GM12878 (cell line): ENCODE results near the gene TCF7L2. TPM values are rescaled to one million over a fixed set of nuclear protein-coding genes. Genes with fewer than 3 reads are reported as not detected.

Source experiments
- ATAC-seq: fragments of 200-7000 bp; cut with Tn5 transposase; 3 replicates; pipeline ENCODE4 v1.9.1; 2020; ENCODE audit warnings: mild to moderate bottlenecking, moderate library complexity
- BruUV-seq: library from RNA; stranded (reverse); fragments of 400-500 nt; replicated peaks from 2 replicates; lab custom pipeline; 2021; lab: Mats Ljungman, UMichigan
- CTCF ChIA-PET: fragments of 300-600 bp; sonication (Branson Sonifier 250); formaldehyde crosslinking; extraction: SDS; loops from one replicate; lab custom pipeline; 2021; ENCODE audit warnings: inconsistent platforms; lab: Yijun Ruan, JAX
- POLR2A ChIA-PET: fragments of 350-600 bp; formaldehyde crosslinking; extraction: SDS; loops from one replicate; lab custom pipeline; 2021; ENCODE audit warnings: inconsistent platforms; lab: Charles Lee
- RAD21 ChIA-PET: fragments of 300-600 bp; sonication (Branson Sonifier 250); formaldehyde crosslinking; loops from one replicate; lab custom pipeline; 2023; ENCODE audit warnings: antibody characterized with exemption; ENCODE audit not compliant: unreplicated experiment; lab: Charles Lee
- SMC1A ChIA-PET: fragments of 300-600 bp; sonication (Branson Sonifier 250); formaldehyde crosslinking; loops from one replicate; lab custom pipeline; 2023; ENCODE audit not compliant: unreplicated experiment, uncharacterized antibody; lab: Charles Lee
- DNase-seq: peaks from one replicate; pipeline ENCODE4 v3.0.0-alpha.2; 2011; ENCODE audit warnings: low read depth, low spot score
- FAIRE-seq: peaks from 3 replicates; lab custom pipeline; 2011; peaks lifted over from hg19 to GRCh38; lab: Jason Lieb, UNC
- H2AFZ ChIP-seq: 2 replicates; pipeline ENCODE4 v1.6.0; 2011; ENCODE audit warnings: low read depth, low read length, control low read depth; ENCODE audit not compliant: control insufficient read depth
- H3K27ac ChIP-seq: 2 replicates; pipeline ENCODE4 v1.5.1; 2011; ENCODE audit warnings: control low read depth; ENCODE audit not compliant: control insufficient read depth, insufficient read depth
- H3K27me3 ChIP-seq, 2 experiments: replicated peaks in 1 of 2; 2 replicates each; pipeline versions ENCODE4 v1.6.0 to v1.6.1; 2011; ENCODE audit warnings: low read length in 1 of 2; ENCODE audit not compliant: control insufficient read depth in 2 of 2, insufficient read depth in 2 of 2
- H3K36me3 ChIP-seq, 2 experiments: 2 replicates each; pipeline ENCODE4 v1.5.1; 2011; ENCODE audit warnings: low read length in 1 of 2; ENCODE audit not compliant: control insufficient read depth in 2 of 2, insufficient read depth in 2 of 2
- H3K4me1 ChIP-seq: 2 replicates; pipeline ENCODE4 v1.6.1; 2011; ENCODE audit warnings: mild to moderate bottlenecking, low read length, moderate library complexity, mixed read lengths; ENCODE audit not compliant: control insufficient read depth, insufficient read depth
- H3K4me2 ChIP-seq: 2 replicates; pipeline ENCODE4 v1.6.0; 2011; ENCODE audit warnings: control low read depth; ENCODE audit not compliant: control insufficient read depth, insufficient read depth
- H3K4me3 ChIP-seq: fragments of 200-600 bp; sonication (generic); 2 replicates; pipeline ENCODE4 v1.5.1; 2016
- H3K79me2 ChIP-seq: 2 replicates; pipeline ENCODE4 v1.6.0; 2011; ENCODE audit warnings: low read length; ENCODE audit not compliant: control insufficient read depth, insufficient read depth
- H3K9ac ChIP-seq: 2 replicates; pipeline ENCODE4 v1.8.0; 2011; ENCODE audit warnings: low read length, control low read depth, mixed read lengths; ENCODE audit not compliant: control insufficient read depth, insufficient read depth
- H3K9me3 ChIP-seq: replicated peaks from 3 replicates; pipeline ENCODE4 v1.5.1; 2011; ENCODE audit warnings: mild to moderate bottlenecking, low read length; ENCODE audit not compliant: control insufficient read depth, insufficient read depth
- H4K20me1 ChIP-seq: 2 replicates; pipeline ENCODE4 v1.6.0; 2011; ENCODE audit not compliant: control insufficient read depth, insufficient read depth
- CHD4 ChIP-seq: fragments of 200-600 bp; sonication (generic); IDR thresholded peaks from 2 replicates; pipeline ENCODE4 v1.6.1; 2016; ENCODE audit warnings: mild to moderate bottlenecking
- ESRRA ChIP-seq: IDR thresholded peaks from 2 replicates; pipeline ENCODE4 v1.6.1; 2012; ENCODE audit warnings: mild to moderate bottlenecking, low read length, improper control_type of control experiment
- FOS ChIP-seq: IDR thresholded peaks from 3 replicates; pipeline ENCODE4 v1.6.1; 2011; ENCODE audit warnings: borderline replicate concordance; ENCODE audit not compliant: insufficient read length; ENCODE audit errors: extremely low read depth
- KDM1A ChIP-seq: fragments of 200-600 bp; sonication (generic); IDR thresholded peaks from 2 replicates; pipeline ENCODE4 v1.6.1; 2016; ENCODE audit warnings: borderline replicate concordance
- SP1 ChIP-seq: IDR thresholded peaks from one replicate; pipeline ENCODE4 v1.6.1; 2011; ENCODE audit warnings: low read depth, low read length
- SUPT20H ChIP-seq: IDR thresholded peaks from 2 replicates; pipeline ENCODE4 v1.6.1; 2011; ENCODE audit warnings: low read depth, mild to moderate bottlenecking, low read length, moderate library complexity, borderline replicate concordance; ENCODE audit not compliant: control insufficient read depth
- WGBS: methylation state at CpG from one replicate; pipeline ENCODE4 v1.1.6; 2016; ENCODE audit warnings: low lambda C conversion rate; ENCODE audit not compliant: insufficient replicate concordance, insufficient coverage; ENCODE audit errors: missing lambda C conversion rate; 5-methylcytosine and 5-hydroxymethylcytosine counted together
- in situ Hi-C: fragments of 300-500 bp; cut with MboI; formaldehyde crosslinking; loops from 9 replicates; pipeline ENCODE4 v1.14.3; 2018; ENCODE audit warnings: mixed read lengths
- intact Hi-C: fragments of 100-400 bp; cut with micrococcal nuclease; formaldehyde crosslinking; loops from one replicate; pipeline ENCODE4 v1.14.2; 2022; ENCODE audit not compliant: unreplicated experiment
- polyA plus RNA-seq, 11 experiments: library from polyadenylated mRNA; depleted of rRNA in 4 of 11; unstranded in 6 of 11; stranded (reverse) in 5 of 11; fragments of >200 nt; fragmentation: Nextera tagmentation in 4 of 11; fragmentation: Illumina TruSeq in 1 of 11; extraction: Ambion mirVana in 4 of 11; extraction: Trizol in 1 of 11; gene quantifications; 1 replicate in 1 of 11; 2 replicates in 10 of 11; pipeline versions ENCODE4 v1.2.1 to v1.2.3, GENCODE V29; 2011 to 2016; ENCODE audit warnings: inconsistent platforms in 2 of 11, missing spikeins in 2 of 11, low read depth in 1 of 11
- total RNA-seq, 4 experiments: library from RNA; depleted of rRNA in 3 of 4; stranded (reverse); fragments of >200 nt in 3 of 4; fragmentation: Illumina TruSeq in 1 of 4; extraction: Trizol in 1 of 4; gene quantifications; 2 replicates each; pipeline versions ENCODE4 v1.2.1 to v1.2.3, GENCODE V29; 2013 to 2021
- TF ChIP-seq, protein P1 (sequence below): fragments of 450-650 bp; IDR thresholded peaks from 2 replicates; pipeline ENCODE4 v1.6.1; 2017; ENCODE audit warnings: antibody characterized with exemption, mild to moderate bottlenecking, moderate library complexity
- TF ChIP-seq, protein P2 (sequence below): fragments of 450-650 bp; IDR thresholded peaks from 2 replicates; pipeline ENCODE4 v1.6.1; 2017; ENCODE audit warnings: low read depth, mild to moderate bottlenecking, moderate library complexity
- TF ChIP-seq, protein P3 (sequence below): IDR thresholded peaks from 2 replicates; pipeline ENCODE4 v1.6.1; 2012; ENCODE audit warnings: mild to moderate bottlenecking, low read depth, low read length

TCF7L2 gene
- total and polyA plus RNA-seq, 10 of the 15 experiments (the other 5 are each of a cell fraction or from before 2014, with no cell fraction given) = 0.02 to 1.1 (median 0.35) TPM; not detected in 4

DNA sequence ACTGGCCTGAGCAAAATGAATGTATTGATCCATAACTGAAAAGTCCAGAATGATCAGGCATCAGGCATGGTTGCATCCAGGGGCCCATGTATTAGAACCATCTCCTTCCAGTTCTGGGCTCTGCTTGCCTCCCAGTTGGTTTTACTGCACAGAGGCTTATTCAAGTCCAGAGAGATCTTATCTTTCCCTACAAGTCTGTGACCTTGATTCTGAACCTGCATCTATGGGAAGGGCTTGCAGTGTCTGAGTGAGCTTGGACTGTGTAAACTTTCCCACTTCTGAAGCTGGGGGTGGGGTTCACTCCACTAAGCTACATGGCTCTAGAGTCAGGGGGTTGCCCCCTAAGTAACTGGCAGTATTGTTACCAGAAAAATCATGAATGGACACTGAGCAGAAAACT, 136.2 kb downstream of the TCF7L2 start (continued):
- no peak for TF ChIP-seq SUPT20H
- TF ChIP-seq CHD4 = no peak
- TF ChIP-seq, protein P1, sequence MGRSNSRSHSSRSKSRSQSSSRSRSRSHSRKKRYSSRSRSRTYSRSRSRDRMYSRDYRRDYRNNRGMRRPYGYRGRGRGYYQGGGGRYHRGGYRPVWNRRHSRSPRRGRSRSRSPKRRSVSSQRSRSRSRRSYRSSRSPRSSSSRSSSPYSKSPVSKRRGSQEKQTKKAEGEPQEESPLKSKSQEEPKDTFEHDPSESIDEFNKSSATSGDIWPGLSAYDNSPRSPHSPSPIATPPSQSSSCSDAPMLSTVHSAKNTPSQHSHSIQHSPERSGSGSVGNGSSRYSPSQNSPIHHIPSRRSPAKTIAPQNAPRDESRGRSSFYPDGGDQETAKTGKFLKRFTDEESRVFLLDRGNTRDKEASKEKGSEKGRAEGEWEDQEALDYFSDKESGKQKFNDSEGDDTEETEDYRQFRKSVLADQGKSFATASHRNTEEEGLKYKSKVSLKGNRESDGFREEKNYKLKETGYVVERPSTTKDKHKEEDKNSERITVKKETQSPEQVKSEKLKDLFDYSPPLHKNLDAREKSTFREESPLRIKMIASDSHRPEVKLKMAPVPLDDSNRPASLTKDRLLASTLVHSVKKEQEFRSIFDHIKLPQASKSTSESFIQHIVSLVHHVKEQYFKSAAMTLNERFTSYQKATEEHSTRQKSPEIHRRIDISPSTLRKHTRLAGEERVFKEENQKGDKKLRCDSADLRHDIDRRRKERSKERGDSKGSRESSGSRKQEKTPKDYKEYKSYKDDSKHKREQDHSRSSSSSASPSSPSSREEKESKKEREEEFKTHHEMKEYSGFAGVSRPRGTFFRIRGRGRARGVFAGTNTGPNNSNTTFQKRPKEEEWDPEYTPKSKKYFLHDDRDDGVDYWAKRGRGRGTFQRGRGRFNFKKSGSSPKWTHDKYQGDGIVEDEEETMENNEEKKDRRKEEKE = no peak
- TF ChIP-seq SP1 = no peak
- no peak for TF ChIP-seq ESRRA

DNA sequence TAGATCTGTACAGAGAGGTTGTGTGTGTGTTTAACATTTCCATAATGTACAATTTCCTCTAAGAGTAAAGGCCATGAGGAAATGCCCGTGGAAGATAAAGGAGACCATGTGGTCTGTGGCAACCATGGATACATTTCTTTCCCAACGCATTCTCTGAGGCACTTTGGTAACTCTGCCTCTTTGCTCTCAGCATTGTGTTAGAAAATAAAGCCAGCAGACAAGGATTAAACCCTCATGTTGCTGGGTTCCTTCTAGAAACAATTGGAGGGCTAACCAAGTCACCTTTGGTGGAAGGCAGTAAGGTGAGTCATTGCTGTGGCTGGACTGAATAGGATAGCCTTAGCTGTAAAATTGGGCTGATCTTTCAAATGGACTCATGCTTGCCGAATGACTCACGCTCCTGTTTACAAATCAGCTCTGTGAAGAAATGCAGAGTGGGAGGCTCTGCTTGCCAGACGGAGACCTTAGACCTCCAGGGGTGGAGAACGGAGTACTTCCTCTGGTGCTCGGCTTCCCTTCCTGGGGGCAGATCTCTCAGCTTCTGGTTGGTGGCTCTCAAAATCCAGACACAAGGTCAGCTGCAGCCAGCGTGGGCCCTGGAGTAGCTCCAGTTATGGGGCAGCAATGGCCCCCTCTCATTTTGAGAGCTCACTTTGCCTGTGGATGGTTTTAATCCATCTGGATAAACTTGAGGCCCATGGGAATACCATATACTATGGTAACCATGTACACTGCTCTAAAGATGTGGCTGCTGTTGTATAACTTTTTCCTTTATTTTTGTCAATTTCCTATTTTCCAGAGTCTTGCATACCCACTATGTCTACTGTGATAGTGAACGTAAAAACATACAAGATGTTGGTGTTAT, 137.3 kb downstream of the TCF7L2 start:
- in situ Hi-C loops = no loop called here
- intact Hi-C loops = no loop called here
- Histone ChIP-seq H3K27me3 (no peaks in the 10 kb centered on the region; a peak in 1 of 4 replicates), H3K79me2 (no peaks in the 10 kb centered on the region), H4K20me1 (no peaks in the 10 kb centered on the region), H2AFZ (no peak overlapping the region), H3K4me2 (no peak overlapping the region), H3K27ac (no peak overlapping the region), H3K36me3 (no peaks in the 10 kb centered on the region), H3K9ac (no peak overlapping the region), H3K4me1 (no peaks in the 10 kb centered on the region), H3K4me3 (no peak overlapping the region), H3K9me3 (no peaks in the 10 kb centered on the region; the same call in 2 of the 3 replicates)
- SMC1A ChIA-PET = no interaction called here
- ATAC-seq (no peak), FAIRE-seq (no peak), DNase-seq (no peak)
- RAD21 ChIA-PET = no interaction called here
- no TSS peak for BruUV-seq
- CTCF ChIA-PET = interaction anchor here (1.0 kb wide), 1 partner anchor 21 kb away, joined by 3 read pairs; no protein-coding TSS in a partner anchor
- WGBS = 43% methylated on average over 9 of the region's 9 CpGs
- POLR2A ChIA-PET = no interaction called here
- TF ChIP-seq KDM1A (no peak), FOS (no peak)
- TF ChIP-seq, protein P2, sequence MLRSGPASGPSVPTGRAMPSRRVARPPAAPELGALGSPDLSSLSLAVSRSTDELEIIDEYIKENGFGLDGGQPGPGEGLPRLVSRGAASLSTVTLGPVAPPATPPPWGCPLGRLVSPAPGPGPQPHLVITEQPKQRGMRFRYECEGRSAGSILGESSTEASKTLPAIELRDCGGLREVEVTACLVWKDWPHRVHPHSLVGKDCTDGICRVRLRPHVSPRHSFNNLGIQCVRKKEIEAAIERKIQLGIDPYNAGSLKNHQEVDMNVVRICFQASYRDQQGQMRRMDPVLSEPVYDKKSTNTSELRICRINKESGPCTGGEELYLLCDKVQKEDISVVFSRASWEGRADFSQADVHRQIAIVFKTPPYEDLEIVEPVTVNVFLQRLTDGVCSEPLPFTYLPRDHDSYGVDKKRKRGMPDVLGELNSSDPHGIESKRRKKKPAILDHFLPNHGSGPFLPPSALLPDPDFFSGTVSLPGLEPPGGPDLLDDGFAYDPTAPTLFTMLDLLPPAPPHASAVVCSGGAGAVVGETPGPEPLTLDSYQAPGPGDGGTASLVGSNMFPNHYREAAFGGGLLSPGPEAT = no peak
- TF ChIP-seq, protein P3, sequence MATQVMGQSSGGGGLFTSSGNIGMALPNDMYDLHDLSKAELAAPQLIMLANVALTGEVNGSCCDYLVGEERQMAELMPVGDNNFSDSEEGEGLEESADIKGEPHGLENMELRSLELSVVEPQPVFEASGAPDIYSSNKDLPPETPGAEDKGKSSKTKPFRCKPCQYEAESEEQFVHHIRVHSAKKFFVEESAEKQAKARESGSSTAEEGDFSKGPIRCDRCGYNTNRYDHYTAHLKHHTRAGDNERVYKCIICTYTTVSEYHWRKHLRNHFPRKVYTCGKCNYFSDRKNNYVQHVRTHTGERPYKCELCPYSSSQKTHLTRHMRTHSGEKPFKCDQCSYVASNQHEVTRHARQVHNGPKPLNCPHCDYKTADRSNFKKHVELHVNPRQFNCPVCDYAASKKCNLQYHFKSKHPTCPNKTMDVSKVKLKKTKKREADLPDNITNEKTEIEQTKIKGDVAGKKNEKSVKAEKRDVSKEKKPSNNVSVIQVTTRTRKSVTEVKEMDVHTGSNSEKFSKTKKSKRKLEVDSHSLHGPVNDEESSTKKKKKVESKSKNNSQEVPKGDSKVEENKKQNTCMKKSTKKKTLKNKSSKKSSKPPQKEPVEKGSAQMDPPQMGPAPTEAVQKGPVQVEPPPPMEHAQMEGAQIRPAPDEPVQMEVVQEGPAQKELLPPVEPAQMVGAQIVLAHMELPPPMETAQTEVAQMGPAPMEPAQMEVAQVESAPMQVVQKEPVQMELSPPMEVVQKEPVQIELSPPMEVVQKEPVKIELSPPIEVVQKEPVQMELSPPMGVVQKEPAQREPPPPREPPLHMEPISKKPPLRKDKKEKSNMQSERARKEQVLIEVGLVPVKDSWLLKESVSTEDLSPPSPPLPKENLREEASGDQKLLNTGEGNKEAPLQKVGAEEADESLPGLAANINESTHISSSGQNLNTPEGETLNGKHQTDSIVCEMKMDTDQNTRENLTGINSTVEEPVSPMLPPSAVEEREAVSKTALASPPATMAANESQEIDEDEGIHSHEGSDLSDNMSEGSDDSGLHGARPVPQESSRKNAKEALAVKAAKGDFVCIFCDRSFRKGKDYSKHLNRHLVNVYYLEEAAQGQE = no peak
